DMS53 treated with DMSO at 0.1 percent for 48 hours (cell line): ENCODE measurements around the gene PRPF19.

ENCODE experiments used
- DNase-seq: peaks from one replicate; lab custom pipeline; 2025; ENCODE audit not compliant: unreplicated experiment; lab: John Stamatoyannopoulos, UW

PRPF19 gene

GRCh38 chr11:60938500-60938899, 32.1 kb upstream of the PRPF19 start:
- DNase-seq, result no peak

- no peak for DNase-seq
Observed at GRCh38 chr11:60937811-60938210, 31.4 kb upstream of the PRPF19 start.

GRCh38 chr11:60937144-60937527, 30.8 kb upstream of the PRPF19 start:
- DNase-seq, result no peak

DNA sequence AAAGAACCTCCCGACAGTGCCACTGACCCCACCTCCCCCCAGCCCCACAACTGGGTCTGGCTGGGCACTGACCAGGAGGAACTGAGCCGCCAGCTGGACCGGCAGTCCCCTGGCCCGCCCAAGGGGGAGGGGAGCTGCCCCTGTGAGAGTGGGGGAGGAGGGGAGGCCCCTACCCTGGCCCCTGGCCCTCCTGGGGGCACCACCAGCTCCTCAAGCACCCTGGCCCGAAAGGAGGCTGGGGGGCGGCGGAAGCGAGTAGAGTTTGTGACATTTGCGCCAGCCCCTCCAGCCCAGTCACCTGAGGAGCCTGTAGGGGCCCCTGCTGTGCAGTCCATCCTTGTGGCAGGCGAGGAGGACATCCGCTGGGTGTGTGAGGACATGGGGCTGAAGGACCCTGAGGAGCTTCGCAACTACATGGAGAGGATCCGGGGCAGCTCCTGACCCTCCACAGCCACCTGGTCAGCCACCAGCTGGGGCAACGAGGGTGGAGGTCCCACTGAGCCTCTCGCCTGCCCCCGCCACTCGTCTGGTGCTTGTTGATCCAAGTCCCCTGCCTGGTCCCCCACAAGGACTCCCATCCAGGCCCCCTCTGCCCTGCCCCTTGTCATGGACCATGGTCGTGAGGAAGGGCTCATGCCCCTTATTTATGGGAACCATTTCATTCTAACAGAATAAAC, 30.2 kb upstream of the PRPF19 start:
- no peak for DNase-seq

DNA sequence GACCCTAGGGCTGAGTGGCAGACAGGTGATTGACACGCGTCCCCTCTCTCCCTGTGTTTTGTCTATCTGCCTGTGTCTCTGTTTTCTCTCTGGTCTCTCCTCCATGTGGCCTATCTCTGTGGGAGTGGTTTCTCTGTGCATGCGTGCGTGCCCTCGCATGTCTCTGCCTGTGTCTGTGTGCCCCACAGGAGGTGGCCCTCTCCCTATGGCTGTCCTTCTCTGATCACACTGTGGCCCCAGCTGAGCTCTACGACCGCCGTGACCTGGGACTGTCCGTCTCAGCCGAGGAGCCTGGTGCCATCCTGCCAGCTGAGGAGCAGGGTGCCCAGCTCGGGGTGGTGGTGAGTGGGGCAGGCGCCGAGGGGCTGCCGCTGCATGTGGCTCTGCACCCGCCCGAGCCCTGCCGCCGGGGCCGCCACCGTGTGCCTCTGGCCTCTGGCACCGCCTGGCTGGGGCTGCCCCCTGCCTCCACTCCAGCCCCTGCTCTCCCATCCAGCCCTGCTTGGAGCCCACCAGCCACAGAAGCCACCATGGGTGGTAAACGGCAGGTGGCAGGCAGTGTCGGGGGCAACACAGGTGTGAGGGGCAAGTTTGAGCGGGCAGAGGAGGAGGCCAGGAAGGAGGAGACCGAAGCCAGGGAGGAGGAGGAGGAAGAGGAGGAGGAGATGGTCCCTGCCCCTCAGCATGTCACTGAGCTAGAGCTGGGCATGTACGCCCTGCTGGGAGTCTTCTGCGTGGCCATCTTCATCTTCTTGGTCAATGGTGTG, 29.5 kb upstream of the PRPF19 start:
- no peak for DNase-seq

GRCh38 chr11:60934790-60935605, 28.6 kb upstream of the PRPF19 start:
- DNase-seq, result no peak

- no peak for DNase-seq
Observed at GRCh38 chr11:60934124-60934789, 27.9 kb upstream of the PRPF19 start.

DNA sequence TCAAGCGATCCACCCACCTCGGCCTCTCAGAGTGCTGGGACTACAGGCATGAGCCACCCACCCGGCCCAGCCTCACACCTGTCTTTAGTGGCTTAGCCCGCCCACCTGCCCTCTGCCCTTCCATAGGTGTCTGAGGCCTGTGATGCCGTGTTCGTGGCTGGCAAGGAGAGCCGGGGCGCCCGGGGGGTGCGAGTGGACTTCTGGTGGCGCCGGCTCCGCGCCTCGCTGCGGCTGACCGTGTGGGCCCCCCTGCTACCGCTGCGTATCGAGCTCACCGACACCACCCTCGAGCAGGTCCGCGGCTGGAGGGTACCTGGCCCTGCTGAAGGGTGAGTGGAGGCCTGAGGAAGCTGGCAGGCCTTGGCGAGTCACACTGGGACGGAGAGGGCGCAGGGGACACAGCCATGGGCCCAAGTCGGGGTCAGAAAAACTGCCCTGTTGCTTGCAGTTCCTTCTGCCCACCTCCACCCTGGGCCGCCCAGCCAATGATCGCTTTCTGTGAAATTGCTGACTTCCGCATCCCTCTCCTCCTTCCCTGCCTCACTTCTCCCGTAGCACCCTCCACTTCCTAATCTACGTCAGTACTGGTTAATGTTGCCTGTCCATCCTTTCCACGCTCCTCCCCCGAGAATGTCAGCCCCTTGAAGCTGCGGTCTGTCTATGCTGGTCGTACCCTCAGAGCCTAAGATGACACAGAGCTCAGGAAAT, 27.2 kb upstream of the PRPF19 start:
- no peak for DNase-seq

DNA sequence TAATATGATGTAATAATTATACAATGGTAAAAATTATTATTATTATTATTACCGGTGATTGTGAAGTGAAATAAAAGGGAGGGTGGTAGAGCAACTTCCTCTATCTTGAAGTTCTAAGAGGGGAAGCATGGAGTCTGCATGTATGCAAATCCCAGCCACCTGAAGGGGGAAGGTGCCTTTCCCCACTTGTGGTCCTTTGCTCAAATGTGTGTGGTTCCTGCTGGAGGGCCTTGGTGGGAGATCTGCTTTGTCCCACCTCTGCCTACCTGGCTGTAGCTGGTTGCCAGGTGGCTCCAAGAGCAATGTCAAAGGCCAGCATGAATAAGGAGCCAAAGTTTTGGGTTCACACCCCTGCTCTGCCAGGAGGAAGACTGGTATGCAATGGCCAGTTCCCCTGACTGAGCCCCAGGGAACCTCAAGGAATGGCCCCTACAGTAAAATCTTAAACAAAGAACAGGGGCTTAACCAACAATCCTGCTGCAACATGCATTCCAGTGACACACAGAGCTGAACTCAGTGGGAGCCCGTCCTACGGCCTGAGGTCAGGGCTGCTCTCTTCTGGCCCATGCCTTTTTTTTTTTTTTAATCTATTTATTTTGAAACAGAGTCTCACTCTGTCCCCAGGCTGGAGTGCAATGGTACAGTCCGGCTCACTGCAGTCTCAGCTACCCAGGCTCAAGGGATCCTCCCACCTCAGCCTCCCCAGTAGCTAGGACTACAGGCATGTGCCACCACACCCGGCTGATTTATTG, 26.4 kb upstream of the PRPF19 start:
- DNase-seq, result no peak

GRCh38 chr11:60931917-60932316, 25.5 kb upstream of the PRPF19 start:
- no peak for DNase-seq

DNA sequence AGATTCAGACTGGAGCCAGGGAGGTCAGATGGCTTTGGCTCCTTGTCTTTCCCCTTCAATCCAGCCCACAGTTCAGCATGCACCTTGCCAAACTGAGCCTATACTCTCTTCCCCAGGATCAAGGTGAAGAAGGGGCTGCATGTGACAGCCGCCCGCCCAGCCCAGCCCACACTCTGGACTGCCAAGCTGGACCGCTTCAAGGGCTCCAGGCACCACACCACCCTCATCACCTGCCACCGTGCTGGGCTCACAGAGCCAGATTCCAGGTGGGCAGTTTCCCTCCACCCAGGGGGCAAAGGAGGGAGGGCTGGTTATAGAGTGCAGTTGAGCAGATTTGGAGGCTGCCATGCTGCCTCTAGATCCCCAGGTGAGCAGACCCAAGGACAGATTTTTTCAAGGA, 24.0 kb upstream of the PRPF19 start:
- no peak for DNase-seq

DNA sequence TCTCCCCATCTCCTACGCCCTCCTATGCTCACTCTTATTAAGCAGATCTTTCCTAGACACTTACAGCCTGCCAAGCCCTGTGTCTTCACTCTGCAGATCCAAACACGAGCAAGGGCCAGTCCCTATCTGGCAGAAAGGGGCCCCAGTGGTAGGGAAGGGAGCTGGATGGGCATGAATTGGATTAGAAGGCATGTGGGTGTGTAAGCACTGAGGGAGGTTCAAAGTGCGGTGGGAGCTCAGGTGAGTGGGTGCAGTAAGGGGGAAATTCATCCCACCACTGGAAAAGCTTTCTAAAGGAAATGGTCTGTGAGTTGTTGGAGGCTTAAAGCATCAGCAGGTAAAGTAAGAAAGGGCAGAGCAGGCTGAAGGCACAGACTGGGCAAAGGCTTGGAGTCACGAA, 23.4 kb upstream of the PRPF19 start:
- DNase-seq, result no peak

DNA sequence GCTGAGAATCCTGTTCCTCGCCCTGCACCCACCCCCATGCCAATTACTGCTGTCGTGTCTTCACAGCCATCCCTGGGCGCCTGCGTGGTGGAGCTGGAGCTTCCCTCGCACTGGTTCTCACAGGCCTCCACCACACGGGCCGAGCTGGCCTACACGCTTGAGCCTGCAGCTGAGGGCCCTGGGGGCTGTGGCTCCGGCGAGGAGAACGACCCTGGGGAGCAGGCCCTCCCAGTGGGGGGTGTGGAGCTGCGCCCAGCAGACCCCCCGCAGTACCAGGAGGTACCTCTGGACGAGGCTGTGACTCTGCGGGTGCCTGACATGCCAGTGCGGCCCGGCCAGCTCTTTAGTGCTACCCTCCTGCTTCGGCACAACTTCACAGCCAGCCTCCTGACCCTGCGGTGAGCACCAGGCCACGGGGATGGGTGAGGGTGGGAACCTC, 22.2 kb upstream of the PRPF19 start:
- DNase-seq, result no peak

DNA sequence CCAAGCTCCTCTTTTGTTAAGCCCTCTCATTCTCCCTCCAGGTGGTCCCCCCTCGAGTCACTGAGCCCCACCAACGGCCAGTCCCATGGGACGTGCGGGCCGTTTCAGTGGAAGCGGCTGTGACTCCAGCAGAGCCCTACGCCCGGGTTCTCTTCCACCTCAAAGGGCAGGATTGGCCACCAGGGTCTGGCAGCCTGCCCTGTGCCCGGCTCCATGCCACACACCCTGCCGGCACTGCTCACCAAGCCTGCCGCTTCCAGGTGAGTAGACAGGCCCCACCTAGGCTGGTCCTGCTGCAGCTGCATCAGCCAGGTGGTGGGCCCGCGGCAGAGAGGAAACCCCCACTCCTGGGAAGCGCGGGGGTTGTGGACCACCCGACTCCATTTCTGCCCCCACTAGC, 21.2 kb upstream of the PRPF19 start:
- DNase-seq, result no peak

GRCh38 chr11:60927061-60927592, 20.7 kb upstream of the PRPF19 start:
- DNase-seq, result no peak

- DNase-seq, result no peak
Observed at GRCh38 chr11:60926500-60926899, 20.1 kb upstream of the PRPF19 start.

GRCh38 chr11:60925868-60926267, 19.5 kb upstream of the PRPF19 start:
- no peak for DNase-seq

- DNase-seq, result no peak
Observed at GRCh38 chr11:60924906-60925853, 18.8 kb upstream of the PRPF19 start.
